GM12873 (cell line): ENCODE data around the gene CPEB1.
A peak's percentile ranks its signal among the peaks of the same experiment; 100 is the strongest.

Experiments used
- TF ChIP-seq, protein P1 (sequence below): IDR thresholded peaks from 2 replicates; pipeline ENCODE4 v1.5.1; 2012; ENCODE audit warnings: low read depth, mild to moderate bottlenecking, moderate library complexity, low read length, control low read depth; ENCODE audit not compliant: insufficient read depth; ENCODE audit errors: missing control alignments

CPEB1 gene

DNA sequence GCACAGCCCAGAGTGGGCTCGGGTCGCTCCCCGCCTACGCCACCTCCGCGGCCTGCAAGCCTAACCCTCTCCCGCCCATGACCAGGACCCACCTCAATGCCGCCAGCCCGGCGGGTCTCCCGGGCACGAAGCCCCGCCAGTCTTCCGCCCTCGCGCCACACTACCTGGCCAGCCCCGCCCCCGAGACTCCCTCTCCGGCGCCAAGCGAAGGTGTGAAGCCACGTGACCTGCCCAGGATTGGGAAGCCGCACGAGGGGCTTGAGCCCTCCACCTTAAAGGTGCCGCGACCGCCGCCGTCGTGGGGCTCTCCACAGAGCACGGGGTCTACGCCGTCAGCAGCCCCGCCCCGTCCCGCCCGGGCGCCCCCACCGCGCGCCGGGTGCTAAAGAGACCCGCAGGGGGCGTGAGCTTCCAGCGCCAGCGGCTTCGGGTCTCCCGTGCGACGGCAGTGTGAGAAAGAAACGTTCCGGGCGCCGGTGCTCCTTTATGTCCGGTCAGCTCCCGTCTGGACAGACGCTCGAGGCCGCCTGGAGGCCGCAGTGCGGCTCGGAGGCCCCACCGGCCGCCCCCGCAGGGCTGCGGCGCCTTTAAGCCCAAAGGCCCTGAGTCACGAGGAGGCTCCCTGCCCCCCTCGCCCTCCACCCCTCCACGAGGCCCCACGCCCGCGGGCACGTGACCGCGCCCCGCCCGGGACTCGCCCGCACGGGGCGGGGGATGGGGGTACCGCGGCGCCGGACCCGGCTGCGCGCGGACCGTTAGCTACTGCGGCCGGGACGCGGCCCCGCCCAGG, at the start of gene CPEB1:
Gene CPEB1 (minus strand): TSS at position 319 of the 790 bp plus-strand sequence. CDS start 18,904 bp downstream, outside the sequence.
- TF ChIP-seq, protein P1, sequence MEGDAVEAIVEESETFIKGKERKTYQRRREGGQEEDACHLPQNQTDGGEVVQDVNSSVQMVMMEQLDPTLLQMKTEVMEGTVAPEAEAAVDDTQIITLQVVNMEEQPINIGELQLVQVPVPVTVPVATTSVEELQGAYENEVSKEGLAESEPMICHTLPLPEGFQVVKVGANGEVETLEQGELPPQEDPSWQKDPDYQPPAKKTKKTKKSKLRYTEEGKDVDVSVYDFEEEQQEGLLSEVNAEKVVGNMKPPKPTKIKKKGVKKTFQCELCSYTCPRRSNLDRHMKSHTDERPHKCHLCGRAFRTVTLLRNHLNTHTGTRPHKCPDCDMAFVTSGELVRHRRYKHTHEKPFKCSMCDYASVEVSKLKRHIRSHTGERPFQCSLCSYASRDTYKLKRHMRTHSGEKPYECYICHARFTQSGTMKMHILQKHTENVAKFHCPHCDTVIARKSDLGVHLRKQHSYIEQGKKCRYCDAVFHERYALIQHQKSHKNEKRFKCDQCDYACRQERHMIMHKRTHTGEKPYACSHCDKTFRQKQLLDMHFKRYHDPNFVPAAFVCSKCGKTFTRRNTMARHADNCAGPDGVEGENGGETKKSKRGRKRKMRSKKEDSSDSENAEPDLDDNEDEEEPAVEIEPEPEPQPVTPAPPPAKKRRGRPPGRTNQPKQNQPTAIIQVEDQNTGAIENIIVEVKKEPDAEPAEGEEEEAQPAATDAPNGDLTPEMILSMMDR = no peak

DNA sequence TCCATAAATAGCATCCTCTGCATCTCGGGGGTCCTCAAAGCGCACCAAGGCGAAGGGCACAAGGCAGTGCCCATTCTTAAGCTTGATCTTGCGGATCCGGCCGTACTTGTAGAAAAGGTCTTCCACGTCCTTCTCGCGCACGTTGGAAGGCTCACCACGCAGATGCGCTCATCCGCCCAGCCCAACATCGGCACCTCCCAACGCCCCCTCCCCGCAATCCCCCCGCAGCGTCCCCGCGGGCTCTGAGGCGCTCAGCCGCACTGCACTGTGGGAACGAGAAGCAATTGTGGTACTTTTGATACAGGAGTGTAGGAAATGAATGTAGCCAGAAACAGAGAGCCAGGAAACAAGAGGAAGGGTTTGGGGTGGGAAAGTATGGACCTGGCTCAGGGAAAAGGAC, 45.0 kb upstream of the CPEB1 start:
- TF ChIP-seq, protein P1 = no peak

DNA sequence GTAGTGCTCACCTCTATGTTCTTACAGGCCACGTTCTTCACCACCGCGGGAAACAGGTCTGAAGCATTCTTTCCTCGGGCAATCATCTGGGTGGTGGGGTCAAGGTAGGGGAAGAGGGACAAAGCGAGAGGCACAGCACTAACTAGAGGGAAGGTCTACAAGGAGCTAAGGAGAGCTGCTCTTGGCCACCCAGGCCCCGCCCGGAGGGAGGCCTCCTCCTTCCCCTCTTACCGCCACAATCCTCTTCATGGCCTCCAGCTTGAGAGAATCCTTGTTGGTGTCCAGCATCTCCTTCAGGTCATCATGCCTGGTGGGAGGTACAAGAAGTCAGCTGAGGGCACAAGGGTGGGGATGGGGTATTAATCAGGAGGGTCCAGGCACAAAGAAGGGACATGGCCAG, 42.0 kb upstream of the CPEB1 start:
- TF ChIP-seq, protein P1 = no peak

DNA sequence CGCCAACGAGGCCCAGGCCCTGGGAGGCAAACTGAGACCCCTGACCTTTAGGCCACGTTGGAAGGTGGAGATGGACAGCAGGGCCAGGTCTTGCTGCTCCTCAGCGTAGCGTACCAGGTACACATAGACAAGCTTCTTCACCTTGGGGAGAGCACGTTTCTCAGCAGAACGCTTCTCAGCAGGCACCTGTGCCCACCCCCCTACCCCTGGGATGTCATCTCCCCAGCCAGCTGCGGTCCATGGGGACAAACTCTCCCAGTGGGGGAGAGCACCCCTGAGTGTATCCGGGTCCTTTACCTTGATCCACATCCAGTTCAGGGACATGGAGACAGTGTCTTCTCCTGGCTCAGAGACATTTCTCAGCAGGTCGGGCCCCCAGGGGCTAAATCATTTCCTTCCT, 41.5 kb upstream of the CPEB1 start:
- TF ChIP-seq, protein P1 = no peak

DNA sequence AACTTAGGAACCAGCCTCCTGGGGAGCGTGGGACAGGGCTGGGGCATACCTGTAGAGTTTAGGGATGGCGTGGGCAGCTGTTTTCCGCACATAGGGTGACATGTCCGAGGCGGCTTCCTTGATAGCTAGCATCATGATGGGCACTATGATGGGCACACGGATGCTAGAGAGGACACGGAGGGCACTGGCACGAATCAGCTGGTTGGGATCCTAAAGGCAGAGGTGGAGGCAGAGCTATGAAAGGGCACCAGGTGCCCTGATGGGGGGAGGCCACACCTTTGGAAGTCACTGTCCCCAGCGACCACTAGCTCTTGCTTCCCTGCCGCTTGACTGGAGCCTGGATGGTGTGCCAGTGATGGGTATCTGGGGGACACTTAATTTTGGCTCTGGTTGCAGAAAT, 34.2 kb upstream of the CPEB1 start:
- TF ChIP-seq, protein P1 = no peak

DNA sequence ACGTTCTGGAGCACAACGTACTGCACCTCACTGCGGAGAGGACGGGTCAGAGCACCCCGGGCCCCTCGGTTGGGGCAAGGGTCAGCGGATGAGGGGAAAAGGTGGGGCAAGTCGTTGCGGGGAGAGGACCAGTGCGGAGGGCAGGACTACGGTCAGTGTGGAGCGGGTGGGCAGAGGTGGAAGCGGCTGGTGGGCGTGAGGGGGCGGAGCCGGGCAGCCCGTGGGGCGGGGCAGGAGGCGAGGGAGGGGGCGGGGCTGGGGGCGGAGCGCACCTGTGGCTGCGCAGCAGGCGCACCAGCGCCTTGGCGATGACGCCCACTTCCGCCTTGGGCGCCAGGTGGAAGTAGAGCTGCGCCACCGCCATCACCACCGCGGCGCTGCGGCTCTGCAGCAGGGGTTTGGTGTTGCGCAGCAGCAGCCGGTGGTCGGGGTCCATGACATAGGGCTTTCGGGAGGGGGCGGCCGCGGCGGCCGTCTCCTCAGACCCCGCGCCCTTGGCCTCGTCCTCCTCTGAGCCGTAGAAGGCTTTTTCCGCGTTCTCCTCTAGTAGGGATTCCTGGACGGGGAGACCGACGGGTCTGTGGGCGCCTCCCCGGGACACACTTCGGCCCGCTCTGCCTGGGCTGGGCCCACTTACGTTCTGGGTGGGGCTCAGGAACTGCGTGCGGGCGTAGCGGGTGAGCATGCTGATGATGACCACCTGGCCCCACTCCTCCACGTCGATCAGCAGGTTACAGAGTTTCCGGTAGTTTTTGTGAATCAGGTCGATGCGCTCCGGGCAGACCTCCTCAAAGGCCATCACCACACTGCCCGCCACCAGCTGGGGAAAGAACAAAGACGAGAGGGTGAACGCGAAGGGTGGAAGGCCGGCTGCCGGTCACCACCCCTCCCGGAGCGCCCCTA, 33.3 kb upstream of the CPEB1 start:
- TF ChIP-seq, protein P1 = peak; percentile 33

DNA sequence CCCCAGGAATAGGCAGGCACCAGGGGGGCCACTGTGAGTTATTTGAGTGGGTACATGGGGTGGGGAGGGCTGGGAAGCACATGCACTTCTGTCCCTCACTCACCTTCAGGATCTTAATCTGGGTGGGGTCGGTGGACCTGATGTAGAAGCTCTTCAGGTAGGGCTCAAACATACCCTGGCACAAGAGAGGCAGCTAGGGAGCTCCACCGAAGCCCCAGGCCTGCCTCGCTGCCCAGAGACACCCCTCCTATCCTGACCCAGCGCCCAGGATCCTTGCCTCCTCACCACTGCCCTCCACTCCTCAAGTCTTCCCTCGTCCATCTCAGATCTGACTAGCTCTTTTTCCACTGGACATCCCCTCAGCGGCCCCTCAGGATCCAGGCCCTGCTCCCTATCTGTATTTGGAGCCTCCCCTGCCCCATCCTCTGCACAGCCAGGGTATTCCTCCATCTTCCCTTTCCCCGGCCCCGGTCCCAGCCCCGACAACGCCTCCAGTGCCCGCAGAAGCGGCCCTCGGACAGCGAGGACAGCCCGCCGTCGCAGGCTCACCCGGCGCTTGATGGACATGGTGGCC, 32.5 kb upstream of the CPEB1 start:
- TF ChIP-seq, protein P1 = no peak
